Measurements from ENCODE around the gene FNDC11. TPM values are rescaled to one million over a fixed set of nuclear protein-coding genes. Genes with fewer than 3 reads are reported as not detected.

The FNDC11 gene
- total RNA-seq, 2 experiments from 2014 or later, result 0.26 to 0.29 TPM

DNA sequence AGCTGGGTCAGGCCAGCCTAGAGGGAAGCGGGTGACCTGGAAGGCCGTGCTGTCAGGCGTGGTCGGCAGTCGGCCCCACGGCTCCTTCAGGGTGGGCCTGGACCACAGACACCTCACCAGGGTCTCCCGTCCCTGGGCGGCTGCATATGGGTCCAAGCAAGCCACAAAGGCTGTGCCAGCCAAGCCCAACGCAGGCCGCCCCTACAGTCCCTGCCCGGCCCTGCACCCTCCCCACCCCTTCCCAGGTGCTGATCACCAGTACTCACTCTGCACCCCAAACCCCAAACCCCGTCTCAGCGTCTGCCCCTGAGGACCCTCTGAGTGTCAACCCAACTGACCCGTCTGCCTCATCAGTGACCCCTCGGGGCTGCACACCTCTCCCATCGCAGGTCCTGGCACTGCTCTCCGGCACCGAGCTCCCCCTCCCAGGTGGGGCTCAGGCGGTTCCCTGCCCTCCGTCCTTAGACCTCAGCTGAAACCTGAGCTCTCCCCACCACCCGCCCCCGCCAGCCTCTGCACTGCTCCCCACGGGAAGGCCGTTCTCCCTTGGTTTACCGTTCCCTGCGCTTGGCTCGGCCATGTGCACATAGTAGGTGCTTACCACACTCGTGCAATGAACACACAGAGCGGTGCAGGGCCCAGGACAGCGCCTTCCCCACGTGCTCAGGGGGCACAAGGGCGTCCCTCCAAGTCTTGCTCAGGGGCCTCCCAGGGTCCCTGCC lies 34.9 kb upstream of the FNDC11 start:
- H3K27ac Mint-ChIP-seq, result peak overlapping the region; percentile 77
- CTCF ChIA-PET, result interaction anchor here (1.3 kb wide), 1 partner anchor 18 kb away, joined by 4 read pairs; the partner anchor contains the start of gene PTK6
- H3K4me3 Mint-ChIP-seq, result peak overlapping the region; percentile 77
- DNase-seq, result no peak
- peaks cover 26% of the 10 kb centered on the region for H3K36me3 Mint-ChIP-seq (ENCODE audit: low read depth)
- H3K27me3 Mint-ChIP-seq (ENCODE audit: low read depth), result peaks cover 12% of the 10 kb centered on the region
- POLR2A ChIA-PET, result no interaction called here
- ATAC-seq, result no peak
- no peaks in the 10 kb centered on the region for H3K9me3 Mint-ChIP-seq (ENCODE audit: insufficient read depth)
- peaks cover 9% of the 10 kb centered on the region for H3K4me1 Mint-ChIP-seq (ENCODE audit: low read depth)

DNA sequence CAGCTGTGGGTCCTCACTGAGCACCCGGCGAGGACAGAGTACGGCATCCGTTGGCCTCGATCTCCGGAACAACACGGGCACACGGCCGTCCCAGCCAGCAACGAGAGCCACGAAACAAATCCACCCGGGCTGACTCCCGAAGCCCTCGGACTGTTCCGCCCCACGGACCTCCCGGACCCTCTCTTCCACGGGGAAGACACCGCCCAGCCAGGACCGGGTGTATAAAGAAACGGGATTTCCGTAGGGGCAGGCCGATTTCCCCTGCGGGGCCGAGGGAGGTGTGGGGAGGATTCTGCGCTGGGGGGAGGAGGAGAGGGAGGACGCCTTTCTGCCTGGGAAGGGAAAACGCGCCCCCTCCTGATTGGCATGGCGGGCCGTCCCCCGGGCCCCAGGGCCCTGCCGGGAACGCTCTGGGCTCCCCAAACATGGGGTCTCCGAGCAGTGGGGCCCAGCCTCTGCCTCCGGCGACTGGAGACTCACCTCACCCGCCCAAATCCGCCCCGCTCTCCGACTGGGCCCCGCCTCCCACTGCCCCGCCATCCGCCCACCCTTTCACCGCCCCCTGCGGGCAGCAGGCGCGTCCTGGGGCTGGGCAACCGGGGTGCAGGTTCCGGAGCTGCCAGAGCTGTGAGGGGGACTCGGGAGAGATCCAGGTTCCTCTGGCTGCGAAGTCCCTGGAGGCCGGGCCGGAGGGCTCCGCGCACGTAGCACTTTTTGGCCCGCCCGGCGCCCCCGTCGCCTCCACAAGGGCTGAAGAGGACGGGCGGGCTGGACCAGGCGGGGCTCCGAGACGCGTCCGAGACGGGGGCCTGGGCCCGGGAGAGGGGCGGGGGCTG lies 34.1 kb upstream of the FNDC11 start:
- ATAC-seq (peak; percentile 68), DNase-seq (peak; percentile 80)
- Mint-ChIP-seq H3K27me3 (ENCODE audit: low read depth) (peaks cover 10% of the 10 kb centered on the region), H3K9me3 (ENCODE audit: insufficient read depth) (no peaks in the 10 kb centered on the region), H3K4me3 (peak overlapping the region; percentile 77), H3K36me3 (ENCODE audit: low read depth) (peaks cover 29% of the 10 kb centered on the region), H3K4me1 (ENCODE audit: low read depth) (peaks cover 9% of the 10 kb centered on the region), H3K27ac (peak overlapping the region; percentile 77)
- ChIA-PET CTCF (interaction anchor here (0.7 to 2.1 kb wide), 8 partner anchors 9 to 454 kb away, joined by 3 to 13 read pairs (median 4); partner anchors contain the start of genes PTK6 and RTEL1), POLR2A (interaction anchor here (1.0 to 2.1 kb wide), 5 partner anchors 9 to 121 kb away, joined by 6 to 22 read pairs (median 11); partner anchors contain the start of genes PTK6 and SRMS)

DNA sequence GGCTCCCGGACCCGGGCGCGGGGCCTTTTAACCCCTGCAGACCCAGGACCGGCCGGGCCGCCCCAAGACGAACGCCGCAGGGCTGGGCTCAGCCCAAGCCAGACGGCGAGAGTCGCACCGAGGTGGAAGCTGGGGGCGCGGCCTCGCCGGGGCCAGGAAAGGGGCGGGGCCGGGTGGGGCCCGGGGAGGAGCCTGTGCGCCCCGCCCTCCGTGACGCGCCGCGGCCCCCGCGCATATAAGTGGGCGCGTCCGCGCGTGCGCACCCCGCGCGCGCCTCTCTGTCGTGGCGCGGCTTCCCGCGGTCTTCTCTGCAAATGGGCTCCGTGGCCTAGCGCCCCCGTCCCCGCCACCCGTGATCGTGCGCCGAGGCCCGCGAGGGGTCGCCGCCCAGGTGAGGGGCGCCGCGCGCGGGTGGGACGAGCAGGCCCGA lies 33.4 kb upstream of the FNDC11 start, which contains the start of gene PPDPF:
PPDPF (plus strand) TSS at position 262 of the 430 bp plus-strand sequence. CDS start 544 bp downstream, outside the sequence.
- POLR2A ChIA-PET, result interaction anchor here (0.9 to 2.1 kb wide), 15 partner anchors 9 to 419 kb away, joined by 3 to 22 read pairs (median 6); partner anchors contain the start of genes DNAJC5, PTK6, SRMS and TPD52L2
- peak within 1 kb of the TSS; percentile 81 for H3K27ac Mint-ChIP-seq
- peak; percentile 83 for ATAC-seq

DNA sequence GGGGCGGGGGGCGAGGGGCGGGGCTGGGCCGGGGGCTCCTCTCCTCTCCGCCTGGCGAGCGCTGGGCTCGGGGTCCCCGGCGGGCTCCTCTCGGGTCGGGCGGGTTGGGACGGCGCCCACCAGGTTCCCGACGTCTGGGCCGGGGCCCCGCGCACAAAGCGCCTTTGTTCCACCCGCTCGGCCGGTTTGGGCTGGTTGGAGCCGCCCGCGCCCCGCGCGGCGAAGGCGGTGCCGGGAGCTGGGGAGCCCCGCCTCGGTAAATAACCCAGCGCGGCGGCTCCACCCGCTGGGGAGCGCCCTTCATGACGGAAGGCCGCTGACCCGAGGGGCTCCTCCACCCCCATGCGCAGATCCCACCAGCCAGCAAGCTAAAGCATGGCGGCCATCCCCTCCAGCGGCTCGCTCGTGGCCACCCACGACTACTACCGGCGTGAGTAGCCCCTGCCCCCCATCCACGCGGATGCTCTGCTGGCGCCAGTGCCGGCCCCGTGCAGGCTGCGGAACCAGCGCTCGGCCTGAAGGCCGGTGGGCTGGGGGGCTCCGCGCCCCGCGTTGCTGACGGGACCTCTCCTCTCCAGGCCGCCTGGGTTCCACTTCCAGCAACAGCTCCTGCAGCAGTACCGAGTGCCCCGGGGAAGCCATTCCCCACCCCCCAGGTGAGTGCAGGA lies 32.9 kb upstream of the FNDC11 start:
- ChIA-PET POLR2A (interaction anchor here (0.5 to 2.1 kb wide), 28 partner anchors 8 to 558 kb away, joined by 3 to 22 read pairs (median 4); partner anchors contain the start of genes DNAJC5, PTK6, RGS19 and SRMS), CTCF (interaction anchor here (0.6 to 2.1 kb wide), 9 partner anchors 8 to 539 kb away, joined by 3 to 13 read pairs (median 4); partner anchors contain the start of genes PTK6 and RTEL1)
- peaks cover 9% of the 10 kb centered on the region for H3K4me1 Mint-ChIP-seq (ENCODE audit: low read depth)
- DNase-seq (peak; percentile 84), ATAC-seq (peak; percentile 65)
- H3K27me3 Mint-ChIP-seq (ENCODE audit: low read depth), result peaks cover 8% of the 10 kb centered on the region
- no peaks in the 10 kb centered on the region for H3K9me3 Mint-ChIP-seq (ENCODE audit: insufficient read depth)
- peak overlapping the region; percentile 75 for H3K4me3 Mint-ChIP-seq
- H3K27ac Mint-ChIP-seq, result peak overlapping the region; percentile 79
- peaks cover 30% of the 10 kb centered on the region for H3K36me3 Mint-ChIP-seq (ENCODE audit: low read depth)

More for the DNA sequence above, 33.4 kb upstream of the FNDC11 start, which contains the start of gene PPDPF:
- peak; percentile 87 for DNase-seq
- H3K27me3 Mint-ChIP-seq (ENCODE audit: low read depth), result peaks cover 8% of the 10 kb centered on the region
- peaks cover 9% of the 10 kb centered on the region for H3K4me1 Mint-ChIP-seq (ENCODE audit: low read depth)
- no peaks in the 10 kb centered on the region for H3K9me3 Mint-ChIP-seq (ENCODE audit: insufficient read depth)
- H3K36me3 Mint-ChIP-seq (ENCODE audit: low read depth), result peaks cover 30% of the 10 kb centered on the region
- CTCF ChIA-PET, result interaction anchor here (0.7 to 2.1 kb wide), 8 partner anchors 8 to 454 kb away, joined by 3 to 13 read pairs (median 5); partner anchors contain the start of genes PTK6 and RTEL1
- H3K4me3 Mint-ChIP-seq, result peak within 1 kb of the TSS; percentile 77

DNA sequence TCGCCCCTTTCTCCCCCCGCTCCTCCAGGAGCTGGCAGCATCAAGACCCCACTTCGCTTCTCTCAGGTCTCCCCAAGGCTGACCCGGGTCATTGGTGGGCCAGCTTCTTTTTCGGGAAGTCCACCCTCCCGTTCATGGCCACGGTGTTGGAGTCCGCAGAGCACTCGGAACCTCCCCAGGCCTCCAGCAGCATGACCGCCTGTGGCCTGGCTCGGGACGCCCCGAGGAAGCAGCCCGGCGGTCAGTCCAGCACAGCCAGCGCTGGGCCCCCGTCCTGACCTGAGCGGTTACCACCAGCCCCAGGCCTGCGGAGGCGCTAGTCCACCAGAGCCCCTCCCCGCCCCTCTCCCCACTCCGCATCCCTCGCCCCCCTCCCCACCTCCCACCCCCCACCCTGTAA lies 32.4 kb upstream of the FNDC11 start:
- peaks cover 9% of the 10 kb centered on the region for H3K4me1 Mint-ChIP-seq (ENCODE audit: low read depth)
- peak overlapping the region; percentile 75 for H3K4me3 Mint-ChIP-seq
- no peaks in the 10 kb centered on the region for H3K9me3 Mint-ChIP-seq (ENCODE audit: insufficient read depth)
- DNase-seq (no peak), ATAC-seq (no peak)
- peak overlapping the region; percentile 79 for H3K27ac Mint-ChIP-seq
- ChIA-PET POLR2A (interaction anchor here (0.5 to 2.1 kb wide), 27 partner anchors 8 to 557 kb away, joined by 3 to 22 read pairs (median 4); partner anchors contain the start of genes DNAJC5, PTK6, RGS19 and TPD52L2), CTCF (interaction anchor here (0.6 to 2.1 kb wide), 5 partner anchors 16 to 539 kb away, joined by 3 to 13 read pairs (median 6); partner anchors contain the start of gene PTK6)
- H3K36me3 Mint-ChIP-seq (ENCODE audit: low read depth), result peaks cover 30% of the 10 kb centered on the region
- peaks cover 8% of the 10 kb centered on the region for H3K27me3 Mint-ChIP-seq (ENCODE audit: low read depth)

DNA sequence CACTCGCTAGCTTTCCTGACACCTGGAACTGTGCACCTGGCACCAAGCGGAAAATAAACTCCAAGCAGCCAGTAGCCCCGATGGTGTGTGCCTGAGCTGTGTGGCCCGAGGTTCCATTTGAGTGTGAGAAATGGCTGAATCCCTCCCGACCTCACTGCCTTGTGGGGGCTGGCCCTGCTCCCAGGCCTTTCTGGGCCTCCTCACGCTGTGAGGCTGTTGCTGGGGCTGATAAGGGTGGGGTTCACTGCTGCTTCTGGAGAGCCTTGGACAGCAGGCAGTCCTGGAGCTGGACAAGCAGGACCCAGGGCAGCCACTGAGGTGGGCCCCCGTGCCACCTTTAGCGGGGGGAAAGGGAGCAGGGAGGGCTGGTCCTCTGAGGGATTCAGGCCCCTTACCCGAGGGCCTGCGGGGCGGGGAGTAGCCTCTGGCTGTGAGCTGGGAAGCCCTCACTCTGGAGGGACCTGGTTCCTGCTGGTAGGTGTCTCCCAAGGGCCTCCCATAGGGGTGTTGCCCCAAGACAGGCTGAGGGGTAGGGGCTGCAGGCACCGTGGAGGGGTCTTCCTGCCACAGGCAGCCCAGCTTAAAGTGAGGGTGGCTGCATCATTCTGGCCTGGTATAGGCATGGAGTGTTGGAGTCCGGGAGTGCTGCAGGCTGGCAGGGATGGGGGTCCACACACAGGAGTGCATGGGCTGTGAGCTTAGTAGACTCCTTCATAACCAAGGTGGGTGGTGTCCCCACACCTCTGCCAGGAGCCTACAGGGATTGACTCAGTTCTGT lies 31.7 kb upstream of the FNDC11 start:
- Mint-ChIP-seq H3K27me3 (ENCODE audit: low read depth) (peaks cover 4% of the 10 kb centered on the region), H3K9me3 (ENCODE audit: insufficient read depth) (no peaks in the 10 kb centered on the region), H3K27ac (peak overlapping the region; percentile 46), H3K4me1 (ENCODE audit: low read depth) (peaks cover 9% of the 10 kb centered on the region), H3K4me3 (peak overlapping the region; percentile 57), H3K36me3 (ENCODE audit: low read depth) (peaks cover 30% of the 10 kb centered on the region)
- ChIA-PET POLR2A (interaction anchor here (0.9 to 2.4 kb wide), 8 partner anchors 13 to 343 kb away, joined by 3 to 15 read pairs (median 4); partner anchors contain the start of genes PTK6 and TPD52L2), CTCF (interaction anchor here (1.4 to 2.1 kb wide), 3 partner anchors 15 to 119 kb away, joined by 6 to 12 read pairs (median 7); partner anchors contain the start of gene PTK6)
- no peak for DNase-seq
- ATAC-seq, result no peak

DNA sequence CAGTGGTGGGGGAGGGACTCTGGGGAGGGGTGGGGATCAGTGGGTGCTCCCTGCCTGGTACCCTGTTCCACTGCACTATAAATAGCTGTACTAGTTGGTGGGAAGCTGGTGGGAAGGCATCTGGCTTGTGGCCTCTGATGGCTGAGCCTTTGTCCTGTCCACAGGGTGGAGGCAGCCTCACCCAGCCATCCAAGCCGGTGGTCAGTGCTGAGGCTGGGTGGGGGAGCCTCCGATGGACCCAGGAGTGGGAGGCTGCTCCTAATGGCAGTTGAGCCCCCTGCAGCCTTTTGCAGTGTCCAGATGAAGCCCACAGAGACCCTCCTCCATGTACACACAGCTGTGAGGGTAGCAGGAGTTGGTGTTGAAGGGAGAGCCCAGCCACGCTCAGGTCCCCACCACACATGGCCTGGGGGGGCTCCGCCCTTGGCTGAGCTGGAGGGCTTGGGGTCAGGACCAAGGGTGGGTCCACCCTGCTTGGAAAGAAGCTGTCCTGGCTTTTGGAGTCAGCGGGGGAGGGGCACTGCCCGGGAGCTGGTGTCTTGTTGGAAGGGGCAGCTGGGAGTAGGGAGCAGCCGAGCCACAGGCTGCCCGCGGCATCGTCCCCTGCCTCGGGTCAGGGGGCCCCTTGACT lies 30.9 kb upstream of the FNDC11 start:
- ChIA-PET CTCF (interaction anchor here (1.4 kb wide), 1 partner anchor 14 kb away, joined by 7 read pairs; the partner anchor contains the start of gene PTK6), POLR2A (interaction anchor here (1.1 to 2.4 kb wide), 3 partner anchors 12 to 23 kb away, joined by 3 to 15 read pairs (median 4); partner anchors contain the start of gene PTK6)
- Mint-ChIP-seq H3K27ac (no peak overlapping the region), H3K4me1 (ENCODE audit: low read depth) (peaks cover 9% of the 10 kb centered on the region), H3K9me3 (ENCODE audit: insufficient read depth) (no peaks in the 10 kb centered on the region), H3K36me3 (ENCODE audit: low read depth) (peaks cover 30% of the 10 kb centered on the region), H3K27me3 (ENCODE audit: low read depth) (peaks cover 3% of the 10 kb centered on the region), H3K4me3 (no peak overlapping the region)
- no peak for DNase-seq
- no peak for ATAC-seq

DNA sequence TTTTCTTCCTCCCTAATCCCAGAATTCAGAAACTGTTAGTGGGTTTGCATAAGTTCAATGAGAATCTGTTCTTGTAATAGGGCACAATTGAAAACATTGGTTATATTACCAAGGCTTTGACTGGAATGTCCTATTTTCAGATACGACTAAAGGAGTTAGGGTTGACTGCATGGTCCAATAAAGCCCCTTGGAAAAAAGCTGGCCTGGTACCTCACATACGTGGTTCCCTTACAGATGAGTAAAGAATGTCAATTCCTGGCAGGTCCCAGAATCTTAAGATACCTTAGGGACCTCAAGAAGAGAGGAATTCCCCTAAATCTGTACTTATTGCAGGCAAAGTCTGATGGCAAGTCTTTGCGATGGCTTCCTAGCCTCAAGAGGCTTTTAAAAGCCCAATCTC lies 28.8 kb upstream of the FNDC11 start:
- Mint-ChIP-seq H3K36me3 (ENCODE audit: low read depth) (peaks cover 30% of the 10 kb centered on the region), H3K27ac (no peak overlapping the region), H3K4me1 (ENCODE audit: low read depth) (peaks cover 4% of the 10 kb centered on the region), H3K27me3 (ENCODE audit: low read depth) (peaks cover 3% of the 10 kb centered on the region), H3K9me3 (ENCODE audit: insufficient read depth) (no peaks in the 10 kb centered on the region), H3K4me3 (no peak overlapping the region)
- ATAC-seq (no peak), DNase-seq (no peak)
- ChIA-PET POLR2A (no interaction called here), CTCF (no interaction called here)

DNA sequence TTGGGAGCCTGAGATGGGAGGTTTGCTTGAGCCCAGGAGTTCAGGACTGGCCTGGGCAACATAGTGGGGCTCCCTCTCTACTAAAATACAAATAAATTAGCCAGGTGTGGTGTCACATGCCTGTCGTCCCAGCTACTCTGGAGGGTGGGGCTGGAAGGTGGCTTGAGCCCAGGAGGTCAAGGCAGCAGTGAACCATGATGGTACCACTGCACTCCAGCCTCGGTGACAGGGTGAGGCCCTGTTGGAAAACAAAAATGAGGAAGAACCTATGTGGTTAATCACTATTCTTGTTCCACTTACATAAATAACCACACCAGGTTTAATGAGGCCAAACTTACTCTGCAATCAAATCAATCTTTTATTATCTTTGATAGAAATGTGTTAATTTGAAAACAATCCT lies 28.0 kb upstream of the FNDC11 start:
- Mint-ChIP-seq H3K27me3 (ENCODE audit: low read depth) (peaks cover 3% of the 10 kb centered on the region), H3K4me3 (no peak overlapping the region), H3K9me3 (ENCODE audit: insufficient read depth) (no peaks in the 10 kb centered on the region), H3K27ac (no peak overlapping the region), H3K36me3 (ENCODE audit: low read depth) (peaks cover 30% of the 10 kb centered on the region), H3K4me1 (ENCODE audit: low read depth) (peaks cover 4% of the 10 kb centered on the region)
- POLR2A ChIA-PET, result no interaction called here
- no peak for DNase-seq
- ATAC-seq, result no peak
- CTCF ChIA-PET, result no interaction called here

DNA sequence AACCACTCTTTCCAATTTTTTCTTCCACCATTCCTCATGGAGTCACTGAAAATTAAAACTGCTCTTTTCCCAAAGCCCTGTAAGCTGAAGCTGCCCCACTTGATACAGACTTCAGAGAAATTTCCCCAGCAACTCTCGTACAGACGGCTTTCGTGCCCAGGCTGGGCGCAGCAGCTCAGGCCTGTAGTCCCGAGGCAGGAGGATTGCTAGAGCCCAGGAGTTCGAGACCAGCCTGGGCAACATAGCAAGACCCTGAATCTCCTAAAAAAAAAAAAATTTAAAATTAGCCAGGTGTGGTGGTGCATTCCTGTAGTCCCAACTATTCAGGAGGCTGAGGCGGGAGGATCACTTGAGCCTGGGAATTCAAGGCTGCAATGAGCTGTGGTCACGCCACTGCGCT lies 26.8 kb upstream of the FNDC11 start:
- Mint-ChIP-seq H3K9me3 (ENCODE audit: insufficient read depth) (no peaks in the 10 kb centered on the region), H3K27me3 (ENCODE audit: low read depth) (peaks cover 3% of the 10 kb centered on the region), H3K4me1 (ENCODE audit: low read depth) (peaks cover 4% of the 10 kb centered on the region), H3K27ac (no peak overlapping the region), H3K4me3 (no peak overlapping the region), H3K36me3 (ENCODE audit: low read depth) (peaks cover 22% of the 10 kb centered on the region)
- ChIA-PET POLR2A (interaction anchor here (0.7 kb wide), 1 partner anchor 88 kb away, joined by 3 read pairs; no protein-coding TSS in a partner anchor), CTCF (no interaction called here)
- no peak for DNase-seq
- ATAC-seq, result no peak

All from activated CD8-positive, alpha-beta T cell treated with anti-CD3 and anti-CD28 coated beads, Interleukin-2, amount 10 ng/mL, durations not matched to agents 7 days and 5 days (primary cell).